K562 (cell line): Measurements from ENCODE around the gene TMEM181. TPM values are rescaled to one million over a fixed set of nuclear protein-coding genes. Genes with fewer than 3 reads are reported as not detected.

Source experiments
- ATAC-seq: fragments of 200-7000 bp; cut with Tn5 transposase; 3 replicates; pipeline ENCODE4 v1.9.1; 2020; ENCODE audit warnings: moderate library complexity
- BruUV-seq: library from RNA; stranded (reverse); fragments of 400-500 nt; replicated peaks from 2 replicates; lab custom pipeline; 2021; lab: Mats Ljungman, UMichigan
- CTCF ChIA-PET: fragments of 300-600 bp; formaldehyde crosslinking; extraction: SDS; loops from one replicate; lab custom pipeline; 2021; ENCODE audit warnings: low intra/inter-chr PET ratio; lab: Yijun Ruan, JAX
- POLR2A ChIA-PET: fragments of 300-600, 350-650 bp; sonication (Branson Sonifier 250); formaldehyde crosslinking; extraction: SDS; loops from one replicate; lab custom pipeline; 2021; ENCODE audit warnings: antibody characterized with exemption, inconsistent platforms; lab: Yijun Ruan, JAX
- DNase-seq, 4 experiments: peaks; one replicate each; pipeline versions ENCODE4 v3.0.0 to v3.0.0-alpha.2; 2011 to 2018; ENCODE audit warnings: low spot score in 3 of 4, mixed read lengths in 3 of 4; ENCODE audit errors: extremely low read depth in 1 of 4
- FAIRE-seq: peaks from 2 replicates; lab custom pipeline; 2011; peaks lifted over from hg19 to GRCh38; lab: Jason Lieb, UNC
- H2AFZ ChIP-seq: 2 replicates; pipeline ENCODE4 v1.6.0; 2011; ENCODE audit warnings: low read depth, low read length, control low read depth, inconsistent platforms
- H3K27ac ChIP-seq: fragments of 200-600 bp; 3 replicates; pipeline ENCODE4 v1.8.0; 2011; ENCODE audit warnings: low read depth, mild to moderate bottlenecking, control low read depth, inconsistent platforms, low read length, moderate library complexity, mixed read lengths; ENCODE audit errors: extremely low read depth
- H3K27me3 ChIP-seq, 2 experiments: fragments of 300-600 bp in 1 of 2; 2 replicates in 1 of 2; 3 replicates in 1 of 2; pipeline versions ENCODE4 v1.6.0 to v1.8.0; 2011; ENCODE audit warnings: inconsistent platforms in 2 of 2, low read length in 2 of 2, mild to moderate bottlenecking in 1 of 2, mixed read lengths in 1 of 2, moderate library complexity in 1 of 2; ENCODE audit not compliant: control insufficient read depth in 2 of 2, insufficient read depth in 2 of 2
- H3K36me3 ChIP-seq: fragments of 300-600 bp; 3 replicates; pipeline ENCODE4 v1.8.0; 2011; ENCODE audit warnings: mild to moderate bottlenecking, low read length, inconsistent platforms; ENCODE audit not compliant: control insufficient read depth, insufficient read depth
- H3K4me1 ChIP-seq, 2 experiments: fragments of 200-600 bp in 1 of 2; replicated peaks in 1 of 2; 2 replicates in 1 of 2; 3 replicates in 1 of 2; pipeline versions ENCODE4 v1.5.1 to v1.8.0; 2011; ENCODE audit warnings: inconsistent platforms in 2 of 2, low read length in 2 of 2, mild to moderate bottlenecking in 1 of 2, mixed read lengths in 1 of 2, moderate library complexity in 1 of 2; ENCODE audit not compliant: control insufficient read depth in 2 of 2, insufficient read depth in 2 of 2
- H3K4me2 ChIP-seq: 2 replicates; pipeline ENCODE4 v1.6.1; 2011; ENCODE audit warnings: low read length, control low read depth, inconsistent platforms, mixed read lengths; ENCODE audit not compliant: insufficient read depth
- H3K4me3 ChIP-seq: fragments of 200-600 bp; sonication (generic), shearing (Covaris generic); 2 replicates; pipeline ENCODE4 v1.5.1; 2016; ENCODE audit warnings: control low read depth, inconsistent platforms
- H3K79me2 ChIP-seq: fragments of 200-600 bp; 3 replicates; pipeline ENCODE4 v1.8.0; 2011; ENCODE audit warnings: low read length, inconsistent platforms; ENCODE audit not compliant: control insufficient read depth, insufficient read depth
- H3K9ac ChIP-seq, 2 experiments: 2 replicates each; pipeline versions ENCODE4 v1.6.0 to v1.6.1; 2011; ENCODE audit warnings: low read depth in 2 of 2, low read length in 2 of 2, control low read depth in 1 of 2, inconsistent platforms in 1 of 2, mild to moderate bottlenecking in 1 of 2, mixed read lengths in 1 of 2; ENCODE audit not compliant: insufficient read depth in 1 of 2
- H3K9me1 ChIP-seq: one replicate; pipeline ENCODE4 v1.6.0; 2011; ENCODE audit warnings: inconsistent platforms, mild to moderate bottlenecking, low read length, moderate library complexity; ENCODE audit not compliant: control insufficient read depth, insufficient read depth
- H3K9me3 ChIP-seq: replicated peaks from 2 replicates; pipeline ENCODE4 v1.5.1; 2011; ENCODE audit warnings: low read depth, low read length, inconsistent platforms; ENCODE audit not compliant: control insufficient read depth, insufficient read depth
- H4K20me1 ChIP-seq: replicated peaks from 2 replicates; pipeline ENCODE4 v1.6.1; 2011; ENCODE audit warnings: low read length, inconsistent platforms, mixed read lengths; ENCODE audit not compliant: control insufficient read depth, insufficient read depth
- CREM ChIP-seq: IDR thresholded peaks from 2 replicates; pipeline ENCODE4 v1.6.1; 2014; ENCODE audit warnings: antibody characterized with exemption, low read depth
- FOSL1 ChIP-seq: fragments of 200-800 bp; sonication (Bioruptor generic); conservative IDR thresholded peaks from 2 replicates; pipeline ENCODE4 v1.6.1; 2016; ENCODE audit warnings: missing genetic modification characterization, missing compliant biosample characterization
- FOXM1 ChIP-seq, 2 experiments: fragments of 450-650 bp in 1 of 2; sonication (generic) in 1 of 2; formaldehyde crosslinking in 1 of 2; IDR thresholded peaks; 2 replicates each; pipeline versions ENCODE4 v1.6.1 to v1.9.0; 2017 to 2022; ENCODE audit warnings: low read depth in 2 of 2, mild to moderate bottlenecking in 2 of 2, missing genetic modification reagents in 1 of 2, moderate library complexity in 1 of 2
- JUNB ChIP-seq: fragments of 450-650 bp; formaldehyde crosslinking; conservative IDR thresholded peaks from 2 replicates; pipeline ENCODE4 v1.4.0; 2020; ENCODE audit warnings: mild to moderate bottlenecking
- POLR2G ChIP-seq: fragments of 200-400 bp; formaldehyde crosslinking; IDR thresholded peaks from 2 replicates; pipeline ENCODE4 v1.6.1; 2017; ENCODE audit warnings: low read depth, mild to moderate bottlenecking, antibody characterized with exemption, low read length, moderate library complexity
- RBFOX2 ChIP-seq: fragments of 200-400 bp; formaldehyde crosslinking; IDR thresholded peaks from 2 replicates; pipeline ENCODE4 v1.6.1; 2017; ENCODE audit warnings: low read depth, mild to moderate bottlenecking, low read length, moderate library complexity
- SMARCE1 ChIP-seq: fragments of 450-650 bp; IDR thresholded peaks from 2 replicates; pipeline ENCODE4 v1.7.1; 2016; ENCODE audit warnings: mild to moderate bottlenecking
- TEAD2 ChIP-seq: fragments of 450-650 bp; IDR thresholded peaks from 2 replicates; pipeline ENCODE4 v1.6.1; 2016; ENCODE audit warnings: missing genetic modification characterization, control low read depth, missing compliant biosample characterization
- WGBS: fragments of 100-300 bp; shearing (Covaris generic); methylation state at CpG from one replicate; pipeline ENCODE4 v1.1.6; 2016; ENCODE audit warnings: low coverage, mixed read lengths; ENCODE audit not compliant: insufficient coverage; ENCODE audit errors: missing lambda C conversion rate; 5-methylcytosine and 5-hydroxymethylcytosine counted together
- in situ Hi-C: fragments of 300-500 bp; cut with MboI; formaldehyde crosslinking; loops from 4 replicates; pipeline ENCODE4 v1.15.0; 2018; ENCODE audit warnings: inconsistent platforms, mixed read lengths
- intact Hi-C: fragments of 100-400 bp; cut with micrococcal nuclease; formaldehyde crosslinking; loops from 2 replicates; pipeline ENCODE4 v1.14.2; 2022
- polyA plus RNA-seq, 8 experiments: library from polyadenylated mRNA; depleted of rRNA in 4 of 8; stranded (reverse) in 5 of 8; unstranded in 3 of 8; fragments of >200 nt; fragmentation: Nextera tagmentation in 2 of 8; fragmentation: Illumina TruSeq in 1 of 8; extraction: Ambion mirVana in 2 of 8; extraction: Trizol in 1 of 8; gene quantifications; 2 replicates each; pipeline versions ENCODE4 v1.2.1 to v1.2.3, GENCODE V29; 2011 to 2014; ENCODE audit warnings: inconsistent platforms in 1 of 8, missing spikeins in 1 of 8
- total RNA-seq, 7 experiments: library from RNA; depleted of rRNA in 6 of 7; stranded (reverse); fragments of >200 nt in 6 of 7; fragmentation: Illumina TruSeq in 2 of 7; extraction: Trizol in 2 of 7; gene quantifications; 2 replicates each; pipeline versions ENCODE4 v1.2.1 to v1.2.3, GENCODE V29; 2011 to 2021; ENCODE audit warnings: low replicate concordance in 1 of 7

Gene TMEM181
- total and polyA plus RNA-seq, 9 of the 15 experiments (the other 6 are each of a cell fraction or from before 2014, with no cell fraction given), result 5.6 to 27.2 (median 19.9) TPM

- H3K27ac ChIP-seq, result no peak overlapping the region
- H3K4me3 ChIP-seq, result no peak overlapping the region
- intact Hi-C loops, result no loop called here
- no peaks in the 10 kb centered on the region for H3K9me3 ChIP-seq
- BruUV-seq, result no TSS peak
- in situ Hi-C loops, result no loop called here
- H3K79me2 ChIP-seq, result peaks cover 86% of the 10 kb centered on the region
- peaks cover 15% of the 10 kb centered on the region for H3K9me1 ChIP-seq
- H4K20me1 ChIP-seq, result peaks cover 20% of the 10 kb centered on the region
- TF ChIP-seq FOSL1 (tag) (peak; percentile 32; the same call in 1 of the 2 replicates), FOXM1 (IDR thresholded peaks at IDR 0.05; ENCODE audit: low read depth) (no peak), FOXM1 (CRISPR knock-in tag; IDR thresholded peaks at IDR 0.05; ENCODE audit: low read depth) (peak; percentile 14; the same call in 1 of the 2 replicates), RBFOX2 (peak; percentile 52), CREM (peak; percentile 25; the same call in 1 of the 2 replicates), JUNB (no peak), POLR2G (peak; percentile 57), SMARCE1 (0 out of 2 replicates have a peak, but pooled peaks have one; percentile 20), TEAD2 (tag) (no peak)
- no peak for DNase-seq
- no peaks in the 10 kb centered on the region for H3K27me3 ChIP-seq
- peaks cover 57% of the 10 kb centered on the region; the same call in 2 of the 3 replicates for H3K36me3 ChIP-seq
- CTCF ChIA-PET, result no interaction called here
- H2AFZ ChIP-seq, result no peak overlapping the region
- peak overlapping the region in 1 of 2 experiments; percentile 50; a peak in 2 of 4 replicates for H3K9ac ChIP-seq
- peaks cover 48 to 53% of the 10 kb centered on the region in 2 experiments for H3K4me1 ChIP-seq
- FAIRE-seq, result no peak
- ATAC-seq, result no peak
- no peak overlapping the region for H3K4me2 ChIP-seq
- 71% methylated on average over 21 of the region's 26 CpGs for WGBS
- POLR2A ChIA-PET, result no interaction called here
Observed at GRCh38 chr6:158571826-158572652, 12.1 kb downstream of the TMEM181 start.
